WTC11 (cell line): ENCODE results near the gene IL4I1. TPM values are rescaled to one million over a fixed set of nuclear protein-coding genes. Genes with fewer than 3 reads are reported as not detected.
A peak's percentile ranks its signal among the peaks of the same experiment; 100 is the strongest.

Source experiments
- ATAC-seq: fragments of 200-7000 bp; cut with Tn5 transposase; 2 replicates; pipeline ENCODE4 v1.10.0; 2021; ENCODE audit warnings: mild to moderate bottlenecking, moderate library complexity
- CTCF ChIA-PET: fragments of 300-600 bp; sonication (Branson Sonifier 250); formaldehyde crosslinking; loops from one replicate; lab custom pipeline; 2021; ENCODE audit warnings: antibody characterized with exemption; lab: Charles Lee
- POLR2A ChIA-PET: fragments of 350-600 bp; sonication (Branson Sonifier 250); formaldehyde crosslinking; loops from one replicate; lab custom pipeline; 2021; ENCODE audit warnings: antibody characterized with exemption; lab: Charles Lee
- DNase-seq: peaks from one replicate; pipeline ENCODE4 v3.0.0; 2021; ENCODE audit warnings: low spot score
- H3K27ac Mint-ChIP-seq: 2 replicates; pipeline ENCODE4 v1.8.0; 2021; ENCODE audit warnings: mixed read lengths
- H3K27me3 Mint-ChIP-seq: 2 replicates; pipeline ENCODE4 v1.8.0; 2021; ENCODE audit warnings: low read depth, mild to moderate bottlenecking, moderate library complexity, mixed read lengths
- H3K36me3 Mint-ChIP-seq: 2 replicates; pipeline ENCODE4 v1.8.0; 2021; ENCODE audit warnings: mixed read lengths
- H3K4me1 Mint-ChIP-seq: 2 replicates; pipeline ENCODE4 v1.8.0; 2022; ENCODE audit warnings: mixed read lengths
- H3K4me3 Mint-ChIP-seq: 2 replicates; pipeline ENCODE4 v1.8.0; 2021; ENCODE audit warnings: mild to moderate bottlenecking, moderate library complexity, mixed read lengths
- H3K9me3 Mint-ChIP-seq: 2 replicates; pipeline ENCODE4 v1.8.0; 2021; ENCODE audit warnings: mixed read lengths
- CREM ChIP-seq: sonication (generic); formaldehyde crosslinking; IDR thresholded peaks from 2 replicates; pipeline ENCODE4 v1.8.1; 2022; ENCODE audit warnings: mild to moderate bottlenecking, missing genetic modification reagents, moderate library complexity
- ERG ChIP-seq: fragments of 250-450 bp; sonication (Bioruptor Pico); IDR thresholded peaks from 2 replicates; pipeline ENCODE4 v1.8.0; 2021; ENCODE audit warnings: mild to moderate bottlenecking
- GRHL2 ChIP-seq: fragments of 250-450 bp; sonication (Bioruptor Pico); IDR thresholded peaks from 2 replicates; pipeline ENCODE4 v1.8.0; 2022; ENCODE audit warnings: mild to moderate bottlenecking, moderate library complexity; ENCODE audit not compliant: insufficient replicate concordance, severe bottlenecking
- JAZF1 ChIP-seq: fragments of 250-450 bp; sonication (Bioruptor Pico); IDR thresholded peaks from 2 replicates; pipeline ENCODE4 v1.9.0; 2021; ENCODE audit warnings: moderate library complexity, mild to moderate bottlenecking, inconsistent platforms
- NFATC4 ChIP-seq: fragments of 250-450 bp; sonication (Bioruptor Pico); IDR thresholded peaks from 2 replicates; pipeline ENCODE4 v1.9.0; 2021; ENCODE audit warnings: mild to moderate bottlenecking
- NFE2L1 ChIP-seq: sonication (generic); formaldehyde crosslinking; IDR thresholded peaks from 2 replicates; pipeline ENCODE4 v1.8.1; 2023; ENCODE audit warnings: missing genetic modification reagents
- PRRX2 ChIP-seq: fragments of 250-450 bp; sonication (Bioruptor Pico); IDR thresholded peaks from 2 replicates; pipeline ENCODE4 v1.8.0; 2021; ENCODE audit warnings: mild to moderate bottlenecking
- RELA ChIP-seq: sonication (generic); formaldehyde crosslinking; IDR thresholded peaks from 2 replicates; pipeline ENCODE4 v1.8.1; 2022; ENCODE audit warnings: missing genetic modification reagents, mild to moderate bottlenecking, borderline replicate concordance
- SMAD4 ChIP-seq: sonication (generic); formaldehyde crosslinking; IDR thresholded peaks from 2 replicates; pipeline ENCODE4 v1.8.0; 2022; ENCODE audit warnings: mild to moderate bottlenecking, missing genetic modification reagents
- ZBTB21 ChIP-seq: sonication (generic); formaldehyde crosslinking; IDR thresholded peaks from 2 replicates; pipeline ENCODE4 v1.8.1; 2023; ENCODE audit warnings: mild to moderate bottlenecking, missing genetic modification reagents, borderline replicate concordance
- ZBTB43 ChIP-seq: sonication (generic); formaldehyde crosslinking; IDR thresholded peaks from 2 replicates; pipeline ENCODE4 v1.8.1; 2023; ENCODE audit warnings: mild to moderate bottlenecking, missing genetic modification reagents
- ZNF232 ChIP-seq: sonication (generic); formaldehyde crosslinking; IDR thresholded peaks from 2 replicates; pipeline ENCODE4 v1.8.0; 2022; ENCODE audit warnings: mild to moderate bottlenecking, missing genetic modification reagents
- ZNF416 ChIP-seq: fragments of 250-450 bp; sonication (Bioruptor Pico); IDR thresholded peaks from 2 replicates; pipeline ENCODE4 v1.9.0; 2021; ENCODE audit warnings: mild to moderate bottlenecking, inconsistent platforms
- ZNF423 ChIP-seq: fragments of 250-450 bp; sonication (Bioruptor Pico); IDR thresholded peaks from 2 replicates; pipeline ENCODE4 v2.1.2; 2022; ENCODE audit warnings: mild to moderate bottlenecking, moderate library complexity
- total RNA-seq: library from RNA; stranded (reverse); gene quantifications from 3 replicates; pipeline ENCODE4 v1.2.3, GENCODE V29; 2021
- TF ChIP-seq, protein P1 (sequence below): sonication (generic); formaldehyde crosslinking; IDR thresholded peaks from 2 replicates; pipeline ENCODE4 v1.8.0; 2022; ENCODE audit warnings: missing genetic modification reagents
- TF ChIP-seq, protein P2 (sequence below): sonication (generic); formaldehyde crosslinking; IDR thresholded peaks from 2 replicates; pipeline ENCODE4 v1.8.1; 2022; ENCODE audit warnings: low read depth, missing genetic modification reagents, borderline replicate concordance
- TF ChIP-seq, protein P3 (sequence below): fragments of 250-450 bp; sonication (Bioruptor Pico); IDR thresholded peaks from 2 replicates; pipeline ENCODE4 v1.9.0; 2021; ENCODE audit warnings: mild to moderate bottlenecking, borderline replicate concordance
- TF ChIP-seq, protein P4 (sequence below): sonication (generic); formaldehyde crosslinking; conservative IDR thresholded peaks from 2 replicates; pipeline ENCODE4 v1.8.1; 2023; ENCODE audit warnings: mild to moderate bottlenecking, low read depth, missing genetic modification reagents, moderate library complexity

The IL4I1 gene
- total RNA-seq, 1 experiment from 2014 or later = 0.83 TPM

DNA sequence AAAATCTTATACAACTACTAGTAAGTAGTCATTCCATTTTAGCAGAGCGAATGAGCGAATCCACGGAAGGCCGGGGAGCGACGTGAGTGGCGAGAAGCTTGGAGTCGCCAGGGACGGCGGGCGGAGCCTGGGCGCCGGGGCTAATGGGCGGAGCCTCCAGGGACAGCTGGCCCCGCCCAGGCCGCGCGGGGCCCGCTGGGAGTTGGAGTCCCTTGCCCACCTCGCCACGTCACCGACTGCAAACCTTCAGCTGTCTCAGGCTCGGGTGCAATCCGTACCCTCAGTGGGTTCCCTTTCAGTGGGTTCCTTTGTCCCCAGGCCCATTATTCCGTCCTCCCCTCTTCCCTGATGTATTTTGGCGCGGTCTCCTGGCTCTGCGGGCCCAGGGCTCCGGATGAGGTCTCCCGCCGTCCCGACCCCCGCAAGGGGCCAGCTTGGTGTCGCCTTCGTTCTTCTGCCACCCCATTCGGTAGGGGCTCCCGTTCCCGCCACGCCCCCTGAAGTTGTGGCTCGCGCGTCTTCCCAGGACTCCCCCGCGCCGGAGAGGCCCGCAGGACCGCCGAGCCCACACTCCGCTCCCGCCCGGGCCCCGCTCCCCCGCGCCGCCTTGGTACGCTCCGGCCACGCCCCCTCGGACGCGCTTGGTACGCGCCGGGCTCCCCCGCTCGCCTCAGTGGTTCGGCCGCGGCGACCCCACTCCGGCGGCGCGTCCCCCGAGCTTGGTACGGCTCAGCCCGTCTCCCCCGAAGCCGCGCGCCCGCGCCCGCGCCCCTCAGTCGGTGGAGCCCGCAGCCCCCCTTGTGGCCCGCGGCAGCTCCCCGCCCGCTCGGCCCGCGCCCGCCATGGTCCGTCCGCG, 46.0 kb downstream of the IL4I1 start, which contains the start of gene PTOV1 (continued):
- peak; percentile 18; the same call in 1 of the 2 replicates for TF ChIP-seq NFE2L1 (CRISPR knock-in tag)
- TF ChIP-seq, all 79 proteins: peak for 15

DNA sequence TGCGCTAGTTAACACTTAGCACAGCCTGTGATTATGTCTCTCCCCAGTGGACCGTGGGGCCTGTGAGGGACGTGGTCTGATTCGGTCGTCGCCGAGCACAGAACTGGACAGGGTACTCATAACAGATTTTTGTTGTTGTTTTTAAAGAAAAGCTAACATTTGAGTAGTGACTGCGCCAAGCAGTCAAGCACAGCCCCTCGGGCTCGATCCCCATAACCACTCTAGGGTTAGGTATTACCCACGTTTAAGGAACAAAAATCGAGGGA, 46.5 kb downstream of the IL4I1 start:
- Mint-ChIP-seq H3K27ac (peak overlapping the region; percentile 95), H3K9me3 (peaks cover 10% of the 10 kb centered on the region), H3K4me1 (peaks cover 22% of the 10 kb centered on the region), H3K27me3 (peaks cover 3% of the 10 kb centered on the region; the same call in 1 of the 2 replicates), H3K36me3 (peaks cover 21% of the 10 kb centered on the region), H3K4me3 (peak overlapping the region; percentile 86)
- DNase-seq (no peak), ATAC-seq (no peak; the same call in 1 of the 2 replicates)
- ChIA-PET CTCF (interaction anchor here (0.6 to 2.5 kb wide), 12 partner anchors 9 to 280 kb away, joined by 3 to 22 read pairs (median 3); partner anchors contain the start of gene FUZ), POLR2A (interaction anchor here (0.8 to 2.6 kb wide), 9 partner anchors 11 to 104 kb away, joined by 3 to 13 read pairs (median 5); partner anchors contain the start of genes AKT1S1, AP2A1, FUZ and TBC1D17)
- TF ChIP-seq ZNF232 (CRISPR knock-in tag) = no peak
- no peak for TF ChIP-seq RELA (CRISPR knock-in tag)
- no peak for TF ChIP-seq ZBTB43 (CRISPR knock-in tag)
- TF ChIP-seq, protein P1, sequence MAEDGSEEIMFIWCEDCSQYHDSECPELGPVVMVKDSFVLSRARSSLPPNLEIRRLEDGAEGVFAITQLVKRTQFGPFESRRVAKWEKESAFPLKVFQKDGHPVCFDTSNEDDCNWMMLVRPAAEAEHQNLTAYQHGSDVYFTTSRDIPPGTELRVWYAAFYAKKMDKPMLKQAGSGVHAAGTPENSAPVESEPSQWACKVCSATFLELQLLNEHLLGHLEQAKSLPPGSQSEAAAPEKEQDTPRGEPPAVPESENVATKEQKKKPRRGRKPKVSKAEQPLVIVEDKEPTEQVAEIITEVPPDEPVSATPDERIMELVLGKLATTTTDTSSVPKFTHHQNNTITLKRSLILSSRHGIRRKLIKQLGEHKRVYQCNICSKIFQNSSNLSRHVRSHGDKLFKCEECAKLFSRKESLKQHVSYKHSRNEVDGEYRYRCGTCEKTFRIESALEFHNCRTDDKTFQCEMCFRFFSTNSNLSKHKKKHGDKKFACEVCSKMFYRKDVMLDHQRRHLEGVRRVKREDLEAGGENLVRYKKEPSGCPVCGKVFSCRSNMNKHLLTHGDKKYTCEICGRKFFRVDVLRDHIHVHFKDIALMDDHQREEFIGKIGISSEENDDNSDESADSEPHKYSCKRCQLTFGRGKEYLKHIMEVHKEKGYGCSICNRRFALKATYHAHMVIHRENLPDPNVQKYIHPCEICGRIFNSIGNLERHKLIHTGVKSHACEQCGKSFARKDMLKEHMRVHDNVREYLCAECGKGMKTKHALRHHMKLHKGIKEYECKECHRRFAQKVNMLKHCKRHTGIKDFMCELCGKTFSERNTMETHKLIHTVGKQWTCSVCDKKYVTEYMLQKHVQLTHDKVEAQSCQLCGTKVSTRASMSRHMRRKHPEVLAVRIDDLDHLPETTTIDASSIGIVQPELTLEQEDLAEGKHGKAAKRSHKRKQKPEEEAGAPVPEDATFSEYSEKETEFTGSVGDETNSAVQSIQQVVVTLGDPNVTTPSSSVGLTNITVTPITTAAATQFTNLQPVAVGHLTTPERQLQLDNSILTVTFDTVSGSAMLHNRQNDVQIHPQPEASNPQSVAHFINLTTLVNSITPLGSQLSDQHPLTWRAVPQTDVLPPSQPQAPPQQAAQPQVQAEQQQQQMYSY (CRISPR knock-in tag) = no peak
- TF ChIP-seq, protein P2, sequence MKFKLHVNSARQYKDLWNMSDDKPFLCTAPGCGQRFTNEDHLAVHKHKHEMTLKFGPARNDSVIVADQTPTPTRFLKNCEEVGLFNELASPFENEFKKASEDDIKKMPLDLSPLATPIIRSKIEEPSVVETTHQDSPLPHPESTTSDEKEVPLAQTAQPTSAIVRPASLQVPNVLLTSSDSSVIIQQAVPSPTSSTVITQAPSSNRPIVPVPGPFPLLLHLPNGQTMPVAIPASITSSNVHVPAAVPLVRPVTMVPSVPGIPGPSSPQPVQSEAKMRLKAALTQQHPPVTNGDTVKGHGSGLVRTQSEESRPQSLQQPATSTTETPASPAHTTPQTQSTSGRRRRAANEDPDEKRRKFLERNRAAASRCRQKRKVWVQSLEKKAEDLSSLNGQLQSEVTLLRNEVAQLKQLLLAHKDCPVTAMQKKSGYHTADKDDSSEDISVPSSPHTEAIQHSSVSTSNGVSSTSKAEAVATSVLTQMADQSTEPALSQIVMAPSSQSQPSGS = no peak
- TF ChIP-seq ZBTB21 (CRISPR knock-in tag) = no peak
- TF ChIP-seq ERG (CRISPR knock-in tag) = no peak
- TF ChIP-seq GRHL2 = no peak
- TF ChIP-seq, protein P3, sequence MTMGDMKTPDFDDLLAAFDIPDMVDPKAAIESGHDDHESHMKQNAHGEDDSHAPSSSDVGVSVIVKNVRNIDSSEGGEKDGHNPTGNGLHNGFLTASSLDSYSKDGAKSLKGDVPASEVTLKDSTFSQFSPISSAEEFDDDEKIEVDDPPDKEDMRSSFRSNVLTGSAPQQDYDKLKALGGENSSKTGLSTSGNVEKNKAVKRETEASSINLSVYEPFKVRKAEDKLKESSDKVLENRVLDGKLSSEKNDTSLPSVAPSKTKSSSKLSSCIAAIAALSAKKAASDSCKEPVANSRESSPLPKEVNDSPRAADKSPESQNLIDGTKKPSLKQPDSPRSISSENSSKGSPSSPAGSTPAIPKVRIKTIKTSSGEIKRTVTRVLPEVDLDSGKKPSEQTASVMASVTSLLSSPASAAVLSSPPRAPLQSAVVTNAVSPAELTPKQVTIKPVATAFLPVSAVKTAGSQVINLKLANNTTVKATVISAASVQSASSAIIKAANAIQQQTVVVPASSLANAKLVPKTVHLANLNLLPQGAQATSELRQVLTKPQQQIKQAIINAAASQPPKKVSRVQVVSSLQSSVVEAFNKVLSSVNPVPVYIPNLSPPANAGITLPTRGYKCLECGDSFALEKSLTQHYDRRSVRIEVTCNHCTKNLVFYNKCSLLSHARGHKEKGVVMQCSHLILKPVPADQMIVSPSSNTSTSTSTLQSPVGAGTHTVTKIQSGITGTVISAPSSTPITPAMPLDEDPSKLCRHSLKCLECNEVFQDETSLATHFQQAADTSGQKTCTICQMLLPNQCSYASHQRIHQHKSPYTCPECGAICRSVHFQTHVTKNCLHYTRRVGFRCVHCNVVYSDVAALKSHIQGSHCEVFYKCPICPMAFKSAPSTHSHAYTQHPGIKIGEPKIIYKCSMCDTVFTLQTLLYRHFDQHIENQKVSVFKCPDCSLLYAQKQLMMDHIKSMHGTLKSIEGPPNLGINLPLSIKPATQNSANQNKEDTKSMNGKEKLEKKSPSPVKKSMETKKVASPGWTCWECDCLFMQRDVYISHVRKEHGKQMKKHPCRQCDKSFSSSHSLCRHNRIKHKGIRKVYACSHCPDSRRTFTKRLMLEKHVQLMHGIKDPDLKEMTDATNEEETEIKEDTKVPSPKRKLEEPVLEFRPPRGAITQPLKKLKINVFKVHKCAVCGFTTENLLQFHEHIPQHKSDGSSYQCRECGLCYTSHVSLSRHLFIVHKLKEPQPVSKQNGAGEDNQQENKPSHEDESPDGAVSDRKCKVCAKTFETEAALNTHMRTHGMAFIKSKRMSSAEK (CRISPR knock-in tag) = no peak
- no peak for TF ChIP-seq ZNF423 (CRISPR knock-in tag)
- no peak for TF ChIP-seq JAZF1 (CRISPR knock-in tag)
- no peak for TF ChIP-seq NFATC4 (CRISPR knock-in tag)
- no peak for TF ChIP-seq PRRX2
- TF ChIP-seq, protein P4, sequence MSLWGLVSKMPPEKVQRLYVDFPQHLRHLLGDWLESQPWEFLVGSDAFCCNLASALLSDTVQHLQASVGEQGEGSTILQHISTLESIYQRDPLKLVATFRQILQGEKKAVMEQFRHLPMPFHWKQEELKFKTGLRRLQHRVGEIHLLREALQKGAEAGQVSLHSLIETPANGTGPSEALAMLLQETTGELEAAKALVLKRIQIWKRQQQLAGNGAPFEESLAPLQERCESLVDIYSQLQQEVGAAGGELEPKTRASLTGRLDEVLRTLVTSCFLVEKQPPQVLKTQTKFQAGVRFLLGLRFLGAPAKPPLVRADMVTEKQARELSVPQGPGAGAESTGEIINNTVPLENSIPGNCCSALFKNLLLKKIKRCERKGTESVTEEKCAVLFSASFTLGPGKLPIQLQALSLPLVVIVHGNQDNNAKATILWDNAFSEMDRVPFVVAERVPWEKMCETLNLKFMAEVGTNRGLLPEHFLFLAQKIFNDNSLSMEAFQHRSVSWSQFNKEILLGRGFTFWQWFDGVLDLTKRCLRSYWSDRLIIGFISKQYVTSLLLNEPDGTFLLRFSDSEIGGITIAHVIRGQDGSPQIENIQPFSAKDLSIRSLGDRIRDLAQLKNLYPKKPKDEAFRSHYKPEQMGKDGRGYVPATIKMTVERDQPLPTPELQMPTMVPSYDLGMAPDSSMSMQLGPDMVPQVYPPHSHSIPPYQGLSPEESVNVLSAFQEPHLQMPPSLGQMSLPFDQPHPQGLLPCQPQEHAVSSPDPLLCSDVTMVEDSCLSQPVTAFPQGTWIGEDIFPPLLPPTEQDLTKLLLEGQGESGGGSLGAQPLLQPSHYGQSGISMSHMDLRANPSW (CRISPR knock-in tag) = no peak
- no peak for TF ChIP-seq ZNF416 (CRISPR knock-in tag)
- TF ChIP-seq SMAD4 (CRISPR knock-in tag) = no peak
- TF ChIP-seq CREM (CRISPR knock-in tag) = no peak
